WTC11 (cell line): ENCODE data around the gene STRN. TPM values are rescaled to one million over a fixed set of nuclear protein-coding genes. Genes with fewer than 3 reads are reported as not detected.
"Not testable (repeated sequence)": the region's sequence is repeated elsewhere in the genome, so short reads cannot be mapped to it uniquely, and the experiment has no call there.

Experiments used
- ATAC-seq: fragments of 200-7000 bp; cut with Tn5 transposase; 2 replicates; pipeline ENCODE4 v1.10.0; 2021; ENCODE audit warnings: mild to moderate bottlenecking, moderate library complexity
- CTCF ChIA-PET: fragments of 300-600 bp; sonication (Branson Sonifier 250); formaldehyde crosslinking; loops from one replicate; lab custom pipeline; 2021; ENCODE audit warnings: antibody characterized with exemption; lab: Charles Lee
- POLR2A ChIA-PET: fragments of 350-600 bp; sonication (Branson Sonifier 250); formaldehyde crosslinking; loops from one replicate; lab custom pipeline; 2021; ENCODE audit warnings: antibody characterized with exemption; lab: Charles Lee
- DNase-seq: peaks from one replicate; pipeline ENCODE4 v3.0.0; 2021; ENCODE audit warnings: low spot score
- H3K27ac Mint-ChIP-seq: 2 replicates; pipeline ENCODE4 v1.8.0; 2021; ENCODE audit warnings: mixed read lengths
- H3K27me3 Mint-ChIP-seq: 2 replicates; pipeline ENCODE4 v1.8.0; 2021; ENCODE audit warnings: low read depth, mild to moderate bottlenecking, moderate library complexity, mixed read lengths
- H3K36me3 Mint-ChIP-seq: 2 replicates; pipeline ENCODE4 v1.8.0; 2021; ENCODE audit warnings: mixed read lengths
- H3K4me1 Mint-ChIP-seq: 2 replicates; pipeline ENCODE4 v1.8.0; 2022; ENCODE audit warnings: mixed read lengths
- H3K4me3 Mint-ChIP-seq: 2 replicates; pipeline ENCODE4 v1.8.0; 2021; ENCODE audit warnings: mild to moderate bottlenecking, moderate library complexity, mixed read lengths
- H3K9me3 Mint-ChIP-seq: 2 replicates; pipeline ENCODE4 v1.8.0; 2021; ENCODE audit warnings: mixed read lengths
- ATF3 ChIP-seq: sonication (generic); formaldehyde crosslinking; conservative IDR thresholded peaks from 2 replicates; pipeline ENCODE4 v1.8.1; 2022; ENCODE audit warnings: mild to moderate bottlenecking, missing genetic modification reagents
- EMX1 ChIP-seq: fragments of 250-450 bp; sonication (Bioruptor Pico); IDR thresholded peaks from 2 replicates; pipeline ENCODE4 v1.8.0; 2021; ENCODE audit warnings: mild to moderate bottlenecking
- KAT7 ChIP-seq: sonication (generic); formaldehyde crosslinking; IDR thresholded peaks from 2 replicates; pipeline ENCODE4 v1.8.1; 2023; ENCODE audit warnings: missing genetic modification reagents, mild to moderate bottlenecking, borderline replicate concordance
- NR1H2 ChIP-seq: sonication (generic); formaldehyde crosslinking; IDR thresholded peaks from 2 replicates; pipeline ENCODE4 v1.9.0; 2021; ENCODE audit warnings: mild to moderate bottlenecking, moderate library complexity, missing genetic modification reagents
- ZNF121 ChIP-seq: sonication (generic); formaldehyde crosslinking; IDR thresholded peaks from 2 replicates; pipeline ENCODE4 v1.8.0; 2023; ENCODE audit warnings: missing genetic modification reagents
- ZNF232 ChIP-seq: sonication (generic); formaldehyde crosslinking; IDR thresholded peaks from 2 replicates; pipeline ENCODE4 v1.8.0; 2022; ENCODE audit warnings: mild to moderate bottlenecking, missing genetic modification reagents
- total RNA-seq: library from RNA; stranded (reverse); gene quantifications from 3 replicates; pipeline ENCODE4 v1.2.3, GENCODE V29; 2021

Gene STRN
- total RNA-seq, 1 experiment from 2014 or later: 34.7 TPM

DNA sequence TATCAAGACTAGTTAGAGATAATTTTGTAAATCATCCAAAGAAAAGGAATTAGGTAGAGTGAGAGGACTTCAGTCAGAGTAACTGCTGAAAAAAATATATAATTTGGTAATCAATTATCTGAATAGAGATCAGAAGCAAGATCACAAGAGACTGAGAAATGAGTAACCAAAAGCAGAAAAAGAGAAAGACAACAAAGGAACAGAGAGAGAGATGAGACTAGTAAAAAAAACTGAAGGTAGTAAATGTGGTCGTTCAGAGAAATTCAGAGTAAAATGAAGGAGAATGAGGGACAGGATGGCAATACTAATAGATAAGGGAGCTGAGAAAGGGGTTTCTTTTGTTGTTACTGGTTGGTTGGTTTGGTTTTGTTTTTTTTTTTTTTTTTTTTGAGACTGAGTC lies 16.5 kb downstream of the STRN start (continued):
- no peak for TF ChIP-seq NR1H2

DNA sequence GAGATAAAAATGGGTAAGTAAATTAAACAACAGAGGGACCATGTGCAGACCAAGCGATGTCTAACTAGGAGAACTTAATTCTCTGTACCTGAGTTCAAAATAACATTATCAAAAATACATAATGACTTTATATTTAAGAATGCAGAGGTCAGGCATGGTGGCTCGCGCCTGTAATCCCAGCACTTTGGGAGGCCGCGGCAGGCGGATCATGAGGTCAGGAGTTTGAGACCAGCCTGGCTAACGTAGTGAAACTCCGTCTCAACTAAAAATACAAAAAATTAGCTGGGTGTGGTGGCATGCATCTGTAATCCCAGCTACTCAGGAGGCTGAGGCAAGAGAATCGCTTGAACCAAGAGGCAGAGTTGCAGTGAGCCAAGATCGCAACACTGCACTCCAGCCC lies 21.1 kb downstream of the STRN start:
- H3K36me3 Mint-ChIP-seq, CTCF ChIA-PET: not testable (repeated sequence)

GRCh38 chr2:36941867-36942266 lies 24.5 kb downstream of the STRN start:
- no peaks in the 10 kb centered on the region for H3K36me3 Mint-ChIP-seq
- TF ChIP-seq EMX1 (CRISPR knock-in tag) (no peak), KAT7 (no peak), ATF3 (CRISPR knock-in tag) (no peak), ZNF232 (CRISPR knock-in tag) (no peak)
- TF ChIP-seq, all 79 proteins: peak for 0
- ChIA-PET CTCF (no interaction called here), POLR2A (no interaction called here)
- Mint-ChIP-seq H3K4me1 (no peaks in the 10 kb centered on the region), H3K9me3 (no peaks in the 10 kb centered on the region), H3K4me3 (no peak overlapping the region), H3K27me3 (no peaks in the 10 kb centered on the region), H3K27ac (no peak overlapping the region)
- ATAC-seq (no peak), DNase-seq (no peak)

More for the DNA sequence above, 21.1 kb downstream of the STRN start:
- H3K4me3 Mint-ChIP-seq, DNase-seq, ATAC-seq, H3K4me1 Mint-ChIP-seq, H3K27ac Mint-ChIP-seq, H3K9me3 Mint-ChIP-seq, H3K27me3 Mint-ChIP-seq: not testable (repeated sequence)
- POLR2A ChIA-PET: interaction anchor here (0.6 kb wide), 2 partner anchors 12 to 1272 kb away, joined by 5 to 6 read pairs; no protein-coding TSS in a partner anchor

- H3K4me1 Mint-ChIP-seq, H3K27me3 Mint-ChIP-seq, H3K9me3 Mint-ChIP-seq, H3K4me3 Mint-ChIP-seq, H3K36me3 Mint-ChIP-seq, DNase-seq, POLR2A ChIA-PET, ATAC-seq: not testable (repeated sequence)
- peak overlapping the region; percentile 74; the same call in 1 of the 2 replicates for H3K27ac Mint-ChIP-seq
- CTCF ChIA-PET: interaction anchor here (0.6 kb wide), 2 partner anchors 15 to 477 kb away, joined by 3 read pairs; no protein-coding TSS in a partner anchor
Measured at GRCh38 chr2:36936526-36936925, 29.8 kb downstream of the STRN start.

DNA sequence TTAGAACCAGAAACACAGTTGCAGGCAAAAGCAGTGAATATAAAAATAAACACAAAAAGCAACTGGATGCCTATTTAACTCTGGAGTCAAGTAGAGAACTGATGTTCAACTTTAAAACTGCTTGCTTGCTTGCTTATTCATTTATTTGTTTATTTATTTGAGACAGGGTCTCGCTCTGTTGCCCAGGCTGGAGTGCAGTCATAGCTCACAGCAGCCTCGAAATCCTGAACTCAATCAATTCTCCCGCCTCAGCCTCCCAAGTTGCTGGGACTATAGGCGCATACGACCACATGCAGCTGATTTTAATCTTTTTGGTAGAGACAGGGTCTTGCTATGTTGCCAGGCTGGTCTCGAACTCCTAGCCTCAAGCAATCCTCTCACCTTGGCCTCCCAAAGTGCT lies 34.6 kb downstream of the STRN start:
- peak; percentile 60; the same call in 1 of the 2 replicates for TF ChIP-seq ZNF121
- CTCF ChIA-PET: interaction anchor here (0.9 to 1.1 kb wide), 2 partner anchors 13 to 146 kb away, joined by 3 read pairs; no protein-coding TSS in a partner anchor

DNA sequence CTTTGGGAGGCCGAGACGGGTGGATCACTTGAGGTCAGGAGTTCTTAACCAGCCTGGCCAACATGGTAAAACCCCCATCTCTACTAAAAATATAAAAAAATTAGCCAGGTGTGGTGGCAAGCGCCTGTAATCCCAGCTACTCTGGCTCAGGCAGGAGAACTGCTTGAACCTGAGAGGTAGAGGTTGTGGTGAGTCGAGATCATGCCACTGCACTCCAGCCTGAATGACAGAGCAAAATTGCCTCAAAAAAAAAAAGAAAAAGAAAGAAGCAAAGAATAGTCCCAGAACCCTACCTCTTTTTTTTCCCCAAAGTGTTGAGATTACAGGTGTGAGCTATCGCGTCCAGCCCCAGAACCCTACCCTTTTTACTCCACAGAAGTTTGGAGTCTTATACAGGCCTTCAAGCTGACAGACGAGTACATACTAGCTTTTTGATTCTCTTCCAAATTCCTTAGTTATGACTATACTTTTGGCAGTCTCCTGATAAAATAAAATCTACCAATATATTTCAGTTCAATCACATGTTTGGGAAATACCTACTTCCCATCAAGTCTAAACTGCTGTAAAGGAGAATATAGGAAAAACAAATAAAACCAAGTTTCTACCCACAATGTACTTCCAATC lies 35.4 kb downstream of the STRN start:
- Mint-ChIP-seq H3K4me1 (peaks cover 29% of the 10 kb centered on the region), H3K27ac (peak overlapping the region; percentile 98)
- H3K4me3 Mint-ChIP-seq, ATAC-seq, DNase-seq, H3K27me3 Mint-ChIP-seq, H3K36me3 Mint-ChIP-seq, H3K9me3 Mint-ChIP-seq: not testable (repeated sequence)
- ChIA-PET CTCF (interaction anchor here (0.6 to 1.1 kb wide), 3 partner anchors 12 to 146 kb away, joined by 3 read pairs; no protein-coding TSS in a partner anchor), POLR2A (interaction anchor here (0.7 kb wide), 1 partner anchor 21 kb away, joined by 3 read pairs; no protein-coding TSS in a partner anchor)

More for the DNA sequence above, 34.6 kb downstream of the STRN start:
- H3K9me3 Mint-ChIP-seq, DNase-seq, POLR2A ChIA-PET, H3K4me3 Mint-ChIP-seq, H3K27me3 Mint-ChIP-seq, H3K27ac Mint-ChIP-seq, ATAC-seq, H3K36me3 Mint-ChIP-seq: not testable (repeated sequence)
- H3K4me1 Mint-ChIP-seq: peaks cover 21% of the 10 kb centered on the region

DNA sequence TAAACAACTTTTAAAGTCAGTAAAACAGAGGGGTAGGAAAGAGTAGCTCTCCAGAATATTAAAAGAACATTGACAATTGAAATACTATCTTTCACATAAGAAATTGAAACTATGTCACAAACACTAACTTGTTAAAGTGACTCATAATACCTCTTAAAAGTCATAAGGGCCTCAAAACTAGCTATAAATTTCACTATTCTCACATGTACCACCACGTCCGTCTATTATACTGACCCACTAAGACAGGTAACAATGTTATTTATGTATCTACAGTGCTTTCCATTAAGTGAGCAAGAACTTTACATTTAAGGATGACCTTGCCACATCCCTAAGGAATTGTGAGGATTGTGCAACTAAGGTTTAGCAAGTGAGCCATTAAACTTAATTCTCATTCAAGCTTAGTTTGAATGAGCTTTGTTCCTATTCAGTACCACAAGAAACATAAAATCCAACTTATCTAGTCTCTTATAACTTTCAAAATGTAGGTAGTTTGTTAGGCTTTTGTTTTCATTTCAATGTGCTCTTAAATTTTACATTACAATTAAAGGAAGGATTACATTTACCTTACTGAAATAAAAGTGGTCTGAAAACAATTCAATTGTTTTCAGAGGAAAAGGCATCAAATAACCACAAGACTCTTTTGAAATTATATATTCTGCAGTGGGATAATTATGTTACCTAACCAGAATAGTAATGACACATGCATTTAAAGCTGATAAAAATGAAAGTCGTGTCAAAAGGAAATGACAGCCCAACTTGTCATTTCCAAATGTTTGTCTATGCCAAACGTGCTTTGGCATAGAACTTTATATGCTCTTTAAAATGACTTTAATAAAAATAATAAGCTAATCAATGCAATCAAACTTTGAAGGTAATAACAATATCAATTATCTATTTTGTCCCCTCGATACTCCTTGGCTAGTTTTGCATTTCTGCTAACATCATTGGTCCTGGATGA lies 39.9 kb downstream of the STRN start:
- H3K27me3 Mint-ChIP-seq, CTCF ChIA-PET, POLR2A ChIA-PET, ATAC-seq, DNase-seq, H3K9me3 Mint-ChIP-seq, H3K4me3 Mint-ChIP-seq: not testable (repeated sequence)
- Mint-ChIP-seq H3K27ac (peak overlapping the region; percentile 14), H3K36me3 (peaks cover 15% of the 10 kb centered on the region), H3K4me1 (peaks cover 27% of the 10 kb centered on the region)

DNA sequence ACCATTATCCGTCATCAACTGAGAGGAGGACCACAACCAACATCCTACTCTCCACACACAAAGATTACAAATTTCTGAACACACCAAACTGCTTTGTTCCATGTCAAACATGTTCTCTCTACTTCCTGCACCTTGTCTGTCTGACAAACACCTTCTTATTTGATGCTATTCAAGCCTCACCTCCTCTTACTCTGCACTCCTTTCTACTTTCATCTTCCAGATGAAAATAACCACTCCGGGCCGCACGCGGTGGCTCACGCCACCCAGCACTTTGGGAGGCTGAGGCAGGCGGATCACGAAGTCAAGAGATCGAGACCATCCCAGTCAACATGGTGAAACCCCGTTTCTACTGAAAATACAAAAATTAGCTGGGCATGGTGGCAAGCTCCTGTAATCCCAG lies 43.7 kb downstream of the STRN start:
- Mint-ChIP-seq H3K27ac (peak overlapping the region; percentile 84), H3K4me1 (peaks cover 30% of the 10 kb centered on the region), H3K36me3 (peaks cover 15% of the 10 kb centered on the region)
- ATAC-seq, DNase-seq, H3K9me3 Mint-ChIP-seq, POLR2A ChIA-PET, H3K27me3 Mint-ChIP-seq, CTCF ChIA-PET, H3K4me3 Mint-ChIP-seq: not testable (repeated sequence)
